GM18526 (cell line): ENCODE results near the gene DHRS3.

Experiments
- POLR2A ChIP-seq: IDR thresholded peaks from 3 replicates; pipeline ENCODE4 v1.6.1; 2011; ENCODE audit not compliant: insufficient read length; ENCODE audit errors: extremely low read depth

The DHRS3 gene

GRCh38 chr1:12537906-12538461 lies 80.0 kb downstream of the DHRS3 start:
- no peak for TF ChIP-seq POLR2A

- no peak for TF ChIP-seq POLR2A
Measured at GRCh38 chr1:12537294-12537693, 80.7 kb downstream of the DHRS3 start.

- no peak for TF ChIP-seq POLR2A
Measured at GRCh38 chr1:12536023-12536639, 81.9 kb downstream of the DHRS3 start.

- no peak for TF ChIP-seq POLR2A
Measured at GRCh38 chr1:12532405-12533315, 85.3 kb downstream of the DHRS3 start.

- TF ChIP-seq POLR2A, result no peak
Measured at GRCh38 chr1:12531179-12531499, 86.9 kb downstream of the DHRS3 start.

- TF ChIP-seq POLR2A, result no peak
Measured at GRCh38 chr1:12530462-12531178, 87.4 kb downstream of the DHRS3 start.

- TF ChIP-seq POLR2A, result no peak
Measured at GRCh38 chr1:12529640-12530174, 88.3 kb downstream of the DHRS3 start.

- TF ChIP-seq POLR2A, result no peak
Measured at GRCh38 chr1:12528021-12528852, 89.8 kb downstream of the DHRS3 start.

- no peak for TF ChIP-seq POLR2A
Measured at GRCh38 chr1:12527564-12527963, 90.4 kb downstream of the DHRS3 start.

GRCh38 chr1:12525311-12526181 lies 92.5 kb downstream of the DHRS3 start:
- no peak for TF ChIP-seq POLR2A

GRCh38 chr1:12524266-12524665 lies 93.7 kb downstream of the DHRS3 start:
- TF ChIP-seq POLR2A, result no peak

- no peak for TF ChIP-seq POLR2A
Measured at GRCh38 chr1:12521096-12521495, 96.9 kb downstream of the DHRS3 start.

GRCh38 chr1:12519693-12520364 lies 98.2 kb downstream of the DHRS3 start:
- no peak for TF ChIP-seq POLR2A
